Peyer's patch (tissue), 4 donors: ENCODE results near the gene LCE1A. TPM values are rescaled to one million over a fixed set of nuclear protein-coding genes. Genes with fewer than 3 reads are reported as not detected.

Experiments used
- DNase-seq, 3 donors: peaks; one replicate each; pipeline ENCODE4 v3.0.0-alpha.2; 2017 to 2019
- H3K27ac ChIP-seq, 4 donors: fragments of 200-600 bp; sonication (generic); one replicate each; pipeline ENCODE4 v1.5.1; 2016 to 2019
- H3K27me3 ChIP-seq, 2 donors: fragments of 200-600 bp; sonication (generic); one replicate each; pipeline ENCODE4 v1.5.1; 2019
- H3K36me3 ChIP-seq, 3 donors: fragments of 200-600 bp; sonication (generic); one replicate each; pipeline ENCODE4 v1.5.1; 2016 to 2019
- H3K4me1 ChIP-seq, 4 donors: fragments of 200-600 bp; sonication (generic); one replicate each; pipeline ENCODE4 v1.5.1; 2016 to 2019
- H3K4me3 ChIP-seq, 4 donors: fragments of 200-600 bp; sonication (generic); 1 replicate in 3 of 4; 2 replicates in 1 of 4; pipeline ENCODE4 v1.5.1; 2016 to 2019; ENCODE audit warnings: mild to moderate bottlenecking in 1 of 4
- H3K9me3 ChIP-seq, 4 donors: fragments of 200-600 bp; sonication (generic); one replicate each; pipeline ENCODE4 v1.5.1; 2016 to 2019; ENCODE audit warnings: mild to moderate bottlenecking in 1 of 4
- CTCF ChIP-seq, 6 experiments: fragments of 450-650 bp in 4 of 6; fragments of 200-600 bp in 2 of 6; sonication (generic) in 1 of 6; IDR thresholded peaks; one replicate each; pipeline ENCODE4 v1.5.1; 2017 to 2019; ENCODE audit warnings: antibody characterized with exemption in 6 of 6, mild to moderate bottlenecking in 3 of 6, moderate library complexity in 1 of 6
- POLR2A ChIP-seq, 2 donors: fragments of 450-650 bp; IDR thresholded peaks; one replicate each; pipeline ENCODE4 v1.5.1; 2017; ENCODE audit warnings: antibody characterized with exemption in 2 of 2, mild to moderate bottlenecking in 2 of 2, moderate library complexity in 2 of 2
- total RNA-seq, 4 donors: library from RNA; depleted of rRNA; stranded (reverse); fragments of >200 nt; gene quantifications; one replicate each; pipeline ENCODE4 v1.1.0, GENCODE V29; 2016

The LCE1A gene
- total RNA-seq, 4 donors from 2014 or later, result not detected

DNA sequence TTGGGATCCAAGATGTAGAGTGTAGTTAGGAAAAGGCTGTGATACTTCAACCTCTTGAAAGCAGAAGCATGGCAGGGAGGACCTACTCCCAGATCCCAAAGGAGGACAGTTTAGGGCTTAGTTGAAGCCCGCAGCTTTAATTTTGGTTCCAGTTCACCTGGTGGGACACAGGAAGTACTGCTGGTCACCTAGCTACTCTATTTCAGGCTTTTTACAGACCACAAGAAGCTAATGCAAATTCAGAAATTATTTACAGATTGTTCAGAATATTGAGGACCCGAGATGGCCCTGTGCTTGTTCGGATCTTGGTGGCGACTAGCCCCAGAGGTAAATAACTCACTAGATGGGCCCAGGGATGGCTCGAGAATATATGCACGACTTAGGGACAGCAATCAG is 44.5 kb downstream of the LCE1A start:
- TF ChIP-seq CTCF (IDR thresholded peaks at IDR 0.05) (no peak), POLR2A (IDR thresholded peaks at IDR 0.05) (no peak)
- no peak for DNase-seq
- H3K27ac ChIP-seq, result no peak overlapping the region
- no peaks in the 10 kb centered on the region for H3K4me1 ChIP-seq
- H3K27me3 ChIP-seq, result no peaks in the 10 kb centered on the region
- no peak overlapping the region for H3K4me3 ChIP-seq
- no peaks in the 10 kb centered on the region for H3K36me3 ChIP-seq
- no peaks in the 10 kb centered on the region for H3K9me3 ChIP-seq

- Histone ChIP-seq H3K9me3 (no peaks in the 10 kb centered on the region), H3K36me3 (no peaks in the 10 kb centered on the region), H3K4me1 (no peaks in the 10 kb centered on the region), H3K27me3 (no peaks in the 10 kb centered on the region), H3K27ac (no peak overlapping the region), H3K4me3 (no peak overlapping the region)
- TF ChIP-seq POLR2A (IDR thresholded peaks at IDR 0.05), result no peak
- TF ChIP-seq CTCF (IDR thresholded peaks at IDR 0.05), result no peak
- no peak for DNase-seq
These were observed 46.2 kb downstream of the LCE1A start for GRCh38 chr1:152873495-152873894.

DNA sequence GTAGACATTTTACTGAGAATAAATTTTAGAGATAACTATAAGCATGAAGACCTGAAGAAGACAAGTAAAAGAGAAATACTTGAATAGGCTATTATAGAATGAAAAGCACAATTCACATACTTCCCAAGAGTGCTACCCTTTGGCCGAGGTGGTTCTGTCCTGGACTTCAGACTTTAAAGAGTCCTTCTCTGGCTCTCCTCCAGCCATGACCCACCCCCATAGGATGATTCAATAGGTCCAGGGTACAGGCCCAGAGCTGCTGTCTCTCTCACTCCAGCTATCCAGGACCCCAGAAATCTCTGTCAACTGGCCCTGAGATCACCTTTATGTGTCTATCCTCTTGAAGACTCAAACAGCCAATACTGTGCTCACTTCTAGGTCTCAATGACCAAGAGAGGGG is 49.6 kb downstream of the LCE1A start:
- Histone ChIP-seq H3K27me3 (no peaks in the 10 kb centered on the region), H3K36me3 (no peaks in the 10 kb centered on the region), H3K9me3 (no peaks in the 10 kb centered on the region), H3K4me3 (no peak overlapping the region), H3K27ac (no peak overlapping the region), H3K4me1 (no peaks in the 10 kb centered on the region)
- DNase-seq, result no peak
- no peak for TF ChIP-seq CTCF (IDR thresholded peaks at IDR 0.05)
- TF ChIP-seq POLR2A (IDR thresholded peaks at IDR 0.05), result no peak

Other genes with a start within 250 kb of the LCE1A start
- not detected for gene LCE3D, start 247.0 kb upstream of the LCE1A start, total RNA-seq
- gene LCE3C, start 227.2 kb upstream of the LCE1A start, total RNA-seq, result not detected
- not detected for gene LCE3B, start 213.7 kb upstream of the LCE1A start, total RNA-seq
- gene LCE3A, start 204.4 kb upstream of the LCE1A start, total RNA-seq, result not detected
- gene LCE2D, start 164.1 kb upstream of the LCE1A start, total RNA-seq, result not detected
- gene LCE2C, start 152.2 kb upstream of the LCE1A start, total RNA-seq, result not detected
- gene LCE2B, start 141.3 kb upstream of the LCE1A start, total RNA-seq, result not detected
- not detected for gene LCE2A, start 129.1 kb upstream of the LCE1A start, total RNA-seq
- not detected for gene LCE4A, start 119.3 kb upstream of the LCE1A start, total RNA-seq
- not detected for gene KPRP, start 69.4 kb upstream of the LCE1A start, total RNA-seq
- gene LCE1F, start 52.3 kb upstream of the LCE1A start, total RNA-seq, result not detected
- gene LCE1E, start 41.2 kb upstream of the LCE1A start, total RNA-seq, result not detected
- not detected for gene LCE1D, start 30.8 kb upstream of the LCE1A start, total RNA-seq
- not detected for gene LCE1C, start 20.8 kb upstream of the LCE1A start, total RNA-seq
- gene LCE1B, start 15.5 kb upstream of the LCE1A start, total RNA-seq, result not detected
- not detected for gene LCE6A, start 15.4 kb downstream of the LCE1A start, total RNA-seq
- not detected for gene LCE7A, start 32.5 kb downstream of the LCE1A start, total RNA-seq
- not detected for gene SMCP, start 50.8 kb downstream of the LCE1A start, total RNA-seq
- gene IVL, start 81.1 kb downstream of the LCE1A start, total RNA-seq, result not detected
- gene SPRR5, start 119.7 kb downstream of the LCE1A start, total RNA-seq, result not detected
- gene SPRR4, start 143.2 kb downstream of the LCE1A start, total RNA-seq, result not detected
- not detected for gene SPRR1A, start 156.6 kb downstream of the LCE1A start, total RNA-seq
- 1 to 10 TPM in 1 of 4 donors, not detected in 3; 4.4 TPM for gene SPRR3, start 174.3 kb downstream of the LCE1A start, total RNA-seq
- gene SPRR1B, start 203.7 kb downstream of the LCE1A start, total RNA-seq, result not detected
- not detected for gene SPRR2D, start 213.6 kb downstream of the LCE1A start, total RNA-seq
- gene SPRR2A, start 230.0 kb downstream of the LCE1A start, total RNA-seq, result not detected
- not detected for gene SPRR2B, start 244.1 kb downstream of the LCE1A start, total RNA-seq